HL-60 (cell line): ENCODE measurements around the gene FUT8.

Source experiments
- CTCF ChIP-seq: IDR thresholded peaks from one replicate; pipeline ENCODE4 v1.5.1; 2011; ENCODE audit warnings: low read length, control low read depth, inconsistent platforms; ENCODE audit not compliant: insufficient read depth
- POLR2AphosphoS5 ChIP-seq: IDR thresholded peaks from 2 replicates; pipeline ENCODE4 v1.6.1; 2012; ENCODE audit warnings: low read depth

GRCh38 chr14:65575389-65575788 lies 162.9 kb downstream of the FUT8 start:
- no peak for TF ChIP-seq POLR2AphosphoS5
- TF ChIP-seq CTCF = no peak
